NCI-H2171 treated with DMSO at 0.1 percent for 48 hours (cell line): ENCODE results near the gene GADL1.

Source experiments
- DNase-seq: peaks from one replicate; lab custom pipeline; 2025; lab: John Stamatoyannopoulos, UW

GADL1 gene

GRCh38 chr3:30894521-30895251 is at the start of gene GADL1:
GADL1 (minus strand) TSS chr3:30894661; CDS start chr3:30894614, 47 bp downstream.
- no peak for DNase-seq

- DNase-seq: no peak
Measured at GRCh38 chr3:30944124-30944523, 49.7 kb upstream of the GADL1 start.

DNA sequence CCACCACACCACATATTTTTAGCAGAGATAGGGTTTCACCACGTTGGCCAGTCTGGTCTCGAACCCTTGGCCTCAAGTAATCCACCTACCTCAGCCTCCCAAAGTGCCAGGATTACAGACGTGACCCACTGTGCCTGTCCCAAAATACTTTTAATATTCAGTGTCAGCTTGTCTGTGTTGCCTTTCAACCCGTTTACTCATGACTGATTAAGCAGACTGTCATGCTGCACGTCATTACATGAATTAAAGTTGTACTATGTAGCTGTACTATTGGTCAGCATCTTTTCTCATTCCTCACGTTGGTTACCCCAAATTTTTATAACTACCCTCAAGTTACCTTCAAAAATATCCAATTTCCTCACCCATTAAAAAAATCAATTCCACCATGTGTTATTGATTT is 48.7 kb upstream of the GADL1 start:
- no peak for DNase-seq

DNA sequence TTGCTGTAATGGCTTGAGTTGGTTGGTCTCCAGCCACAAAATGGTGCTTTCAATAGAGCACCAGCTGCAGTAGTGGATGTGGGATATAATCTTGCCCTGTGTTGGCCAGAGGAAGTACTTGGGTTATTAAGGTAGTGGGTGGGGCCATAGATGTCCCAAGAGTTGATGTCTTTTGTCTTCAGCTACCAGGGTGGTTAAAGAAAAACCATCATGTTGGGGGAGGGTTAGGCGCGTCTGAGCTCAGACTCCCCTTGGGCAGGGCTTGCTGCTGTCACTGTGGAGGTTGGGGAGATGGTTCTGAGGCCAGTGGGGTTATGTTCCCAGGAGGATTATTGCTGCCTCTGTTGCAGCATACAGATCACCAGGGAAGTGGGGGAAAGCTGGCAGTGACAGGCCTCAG is 46.9 kb upstream of the GADL1 start:
- no peak for DNase-seq

GRCh38 chr3:30940740-30941139 is 46.3 kb upstream of the GADL1 start:
- DNase-seq: no peak

DNA sequence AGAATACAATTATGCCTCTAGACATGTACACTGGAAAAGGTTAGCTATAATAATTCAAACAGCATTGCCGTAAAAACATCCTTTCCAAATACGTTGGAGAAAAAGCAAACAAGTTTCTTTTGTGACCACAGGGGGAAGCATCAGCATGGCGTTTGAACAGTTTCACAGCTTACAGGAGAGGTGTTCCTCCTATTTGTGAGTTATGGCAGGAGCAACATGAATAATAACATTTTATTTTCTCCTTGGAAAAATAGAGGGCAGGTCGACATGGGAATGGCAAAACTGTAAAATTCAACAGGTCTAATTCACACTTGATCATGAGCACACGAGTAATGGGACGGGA is 39.7 kb upstream of the GADL1 start:
- peak; percentile 2 for DNase-seq

DNA sequence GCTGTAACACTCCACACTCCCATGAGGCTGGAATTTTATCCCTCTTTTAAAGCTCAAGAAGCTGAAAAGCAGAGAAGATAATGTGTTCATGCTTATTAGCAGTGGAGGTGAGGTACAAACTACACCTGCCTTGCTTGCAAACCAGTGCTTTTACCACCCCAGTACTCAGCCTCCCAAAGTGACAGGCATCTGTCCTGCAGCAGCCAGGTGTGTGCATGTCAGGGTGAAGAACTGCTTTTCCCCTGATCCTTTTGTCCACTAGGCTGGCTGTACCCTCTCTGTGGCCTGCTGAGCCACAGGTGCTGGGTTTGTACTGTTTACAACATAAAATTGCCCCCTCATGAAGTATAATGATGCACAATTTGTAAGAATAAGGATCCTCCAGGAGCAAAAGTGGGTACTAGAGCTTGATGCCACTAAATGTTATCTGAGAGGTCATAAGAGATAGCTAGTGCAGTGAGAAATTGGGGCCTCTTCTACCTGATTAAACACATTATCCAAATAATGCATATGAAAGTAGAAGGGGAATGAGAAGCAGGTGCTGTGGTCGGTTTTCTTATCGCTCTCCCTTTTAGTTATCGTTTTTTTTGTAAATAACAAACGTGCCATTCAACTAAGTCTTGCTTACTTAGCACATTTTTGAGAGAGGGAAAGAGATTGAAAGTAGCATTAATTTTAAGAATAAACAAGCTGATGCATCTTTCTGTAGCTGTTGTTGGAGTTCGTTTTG is 39.2 kb upstream of the GADL1 start:
- no peak for DNase-seq

GRCh38 chr3:30932513-30933098 is 38.1 kb upstream of the GADL1 start:
- no peak for DNase-seq

DNA sequence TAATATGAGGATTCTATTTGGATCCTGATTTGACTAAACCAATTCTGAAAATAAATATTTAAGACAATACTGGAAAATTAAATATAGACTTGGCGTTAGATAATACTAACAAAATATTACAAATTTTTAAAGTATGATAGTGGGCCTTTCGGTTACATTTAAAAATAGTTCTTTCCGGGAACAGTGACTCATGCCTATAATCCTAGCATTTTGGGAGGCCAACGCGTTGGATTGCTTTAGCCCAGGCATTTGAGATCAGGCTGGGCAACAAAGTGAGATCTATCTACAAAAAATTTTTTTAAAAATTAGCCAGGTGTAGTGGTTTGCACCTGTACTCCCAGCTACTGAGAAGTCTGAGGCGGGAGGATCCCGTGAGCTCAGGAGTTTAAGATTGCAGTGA is 30.3 kb upstream of the GADL1 start:
- no peak for DNase-seq

DNA sequence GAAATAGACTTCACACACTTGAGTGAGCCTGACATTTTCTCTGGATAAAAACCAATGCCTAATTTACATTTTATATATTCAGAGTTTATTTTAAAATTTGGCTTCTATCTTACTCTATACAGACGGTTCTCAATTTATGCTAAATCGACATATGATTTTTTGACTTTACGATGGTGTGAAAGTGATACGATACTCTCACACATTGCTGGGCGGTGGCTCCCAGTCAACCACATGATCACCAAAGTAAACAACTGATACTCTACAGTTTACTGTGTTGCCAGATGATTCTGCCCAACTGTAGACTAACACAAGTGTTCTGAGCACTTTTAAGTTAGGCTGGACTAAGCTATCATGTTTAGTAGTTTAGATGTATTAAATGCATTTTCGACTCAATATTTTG is 25.1 kb upstream of the GADL1 start:
- DNase-seq: peak; percentile 4

DNA sequence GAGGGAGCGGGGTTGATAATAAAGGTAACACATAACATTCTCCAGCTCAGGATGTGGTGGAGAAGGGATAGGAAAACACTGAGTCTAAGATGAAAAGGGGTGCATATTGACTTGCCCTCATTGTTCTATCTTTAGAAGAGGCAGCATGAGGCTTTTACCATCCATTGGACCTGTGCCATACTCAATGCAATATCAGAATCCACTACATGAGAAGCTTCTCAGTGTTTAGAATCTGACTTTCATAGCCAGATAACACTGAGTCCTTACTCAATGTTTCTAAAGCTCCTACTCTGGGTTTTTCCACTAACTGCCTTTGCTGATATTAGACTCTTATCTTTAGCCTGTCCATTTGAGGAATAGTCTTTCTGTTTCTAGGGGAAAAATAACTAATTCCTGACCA is 24.3 kb upstream of the GADL1 start:
- DNase-seq: no peak

GRCh38 chr3:30915782-30916181 is 21.3 kb upstream of the GADL1 start:
- DNase-seq: no peak

- no peak for DNase-seq
Measured at GRCh38 chr3:30914696-30915095, 20.2 kb upstream of the GADL1 start.

GRCh38 chr3:30913176-30913575 is 18.7 kb upstream of the GADL1 start:
- no peak for DNase-seq

GRCh38 chr3:30912301-30912700 is 17.8 kb upstream of the GADL1 start:
- no peak for DNase-seq

DNA sequence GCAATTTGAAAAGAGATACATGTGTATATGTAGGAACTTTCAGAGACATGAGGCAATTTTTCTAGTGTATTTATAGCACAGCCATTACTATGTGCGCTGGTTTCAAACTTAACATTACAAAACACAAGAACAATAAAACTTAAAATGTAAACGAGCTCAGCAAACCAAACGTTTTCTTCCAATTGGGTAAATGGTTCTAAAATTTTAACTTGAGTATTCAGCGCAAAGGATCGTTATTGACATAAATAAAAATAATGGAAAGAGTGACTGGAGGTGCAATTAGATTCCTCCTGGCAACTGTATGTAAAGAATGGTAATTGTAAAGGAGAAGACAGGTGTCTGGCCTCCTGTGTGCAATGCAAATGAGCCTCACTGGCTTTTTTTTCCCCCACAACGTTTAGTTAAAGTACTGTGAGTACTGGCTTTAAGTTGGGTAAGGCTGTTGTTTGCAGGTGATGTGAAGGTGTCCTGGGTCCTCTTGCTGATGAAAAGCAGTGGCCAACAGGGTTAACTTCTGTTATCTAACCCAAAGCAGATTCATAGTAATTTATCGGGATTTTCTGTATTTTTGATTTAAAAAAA is 14.1 kb upstream of the GADL1 start:
- DNase-seq: no peak

DNA sequence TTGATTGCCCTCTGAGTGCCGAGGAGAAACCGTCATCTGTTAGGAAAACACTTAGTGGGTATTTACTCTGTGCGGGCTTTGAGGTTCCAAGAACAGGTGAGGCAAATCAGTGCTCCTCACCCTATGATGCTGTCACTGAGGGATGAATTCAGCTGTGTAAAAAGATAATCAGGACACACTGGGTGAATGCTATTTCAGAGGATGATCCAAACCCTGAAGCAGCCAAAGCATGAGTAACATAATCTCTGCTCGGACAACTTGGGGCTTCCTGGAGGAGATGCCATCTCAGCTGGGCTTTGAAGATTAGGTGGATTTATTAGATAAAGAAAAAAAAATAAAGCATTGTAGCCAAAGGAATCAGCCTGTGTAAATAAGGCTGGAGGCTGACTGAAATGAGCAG is 10.5 kb upstream of the GADL1 start:
- DNase-seq: no peak

DNA sequence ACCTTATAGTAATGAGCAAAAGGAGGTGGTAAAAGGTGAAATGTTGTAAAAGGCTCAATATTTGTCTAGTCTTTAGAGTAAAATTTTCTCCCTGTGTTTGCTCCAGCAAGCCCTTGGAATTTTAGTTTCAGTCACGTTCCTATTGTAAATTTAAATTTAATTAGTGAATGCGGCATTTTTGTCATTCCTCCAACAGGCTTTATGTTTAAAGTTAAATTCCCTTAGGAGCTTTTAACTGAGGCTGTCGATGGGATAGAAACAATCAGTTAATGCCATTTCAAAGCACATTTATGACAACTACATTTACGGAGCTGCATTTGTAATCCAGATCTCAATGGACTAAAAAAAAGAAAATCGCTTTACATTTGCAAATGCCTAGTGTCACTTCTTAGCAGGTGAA is 868 bp upstream of the GADL1 start:
- no peak for DNase-seq

- DNase-seq: no peak
Measured at GRCh38 chr3:30893678-30894325, 659 bp downstream of the GADL1 start.

GRCh38 chr3:30890907-30891306 is 3.6 kb downstream of the GADL1 start:
- peak; percentile 20 for DNase-seq

DNA sequence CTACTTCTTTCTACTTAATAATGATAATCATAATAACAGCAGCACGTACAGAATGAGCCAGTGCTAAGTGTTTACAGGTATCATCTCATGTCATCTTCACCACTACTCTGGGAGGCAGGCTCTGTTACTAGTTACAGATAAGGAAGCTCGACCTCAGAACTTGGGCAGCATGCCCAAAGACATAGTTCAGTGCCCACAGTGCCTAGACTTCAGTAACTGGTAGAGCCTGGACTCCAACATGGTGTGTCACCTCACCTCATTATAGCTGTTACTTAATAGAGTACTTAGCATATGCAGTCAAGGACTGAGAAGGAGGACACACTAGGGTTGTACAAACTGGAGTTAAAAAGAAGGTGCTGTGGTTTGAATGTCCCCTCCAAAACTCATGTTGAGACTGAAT is 7.6 kb downstream of the GADL1 start:
- DNase-seq: no peak

DNA sequence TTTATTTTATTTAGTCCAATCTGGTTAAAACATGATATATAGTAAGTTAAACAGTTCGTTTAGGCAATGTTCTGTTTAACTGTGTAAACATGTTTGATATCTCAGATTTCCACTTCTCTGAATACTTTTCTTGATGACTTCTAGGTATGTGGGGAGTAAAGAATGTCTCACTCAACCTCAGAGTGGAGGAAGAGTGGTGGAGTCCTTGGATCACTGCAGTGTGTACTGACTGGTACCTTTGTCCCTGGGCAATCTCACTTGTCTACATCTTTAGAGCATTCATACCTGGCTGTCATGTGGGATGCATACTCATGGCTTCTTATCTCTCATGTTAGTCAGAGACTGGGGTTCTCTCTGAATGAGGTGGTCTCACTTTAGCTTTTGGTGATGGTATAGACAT is 15.6 kb downstream of the GADL1 start:
- DNase-seq: no peak

- DNase-seq: no peak
Measured at GRCh38 chr3:30875505-30875904, 19.0 kb downstream of the GADL1 start.
